ENCODE data around the gene WDFY3. TPM values are rescaled to one million over a fixed set of nuclear protein-coding genes. Genes with fewer than 3 reads are reported as not detected.

WDFY3 gene
- total RNA-seq, 1 donor from 2014 or later = 104 TPM

DNA sequence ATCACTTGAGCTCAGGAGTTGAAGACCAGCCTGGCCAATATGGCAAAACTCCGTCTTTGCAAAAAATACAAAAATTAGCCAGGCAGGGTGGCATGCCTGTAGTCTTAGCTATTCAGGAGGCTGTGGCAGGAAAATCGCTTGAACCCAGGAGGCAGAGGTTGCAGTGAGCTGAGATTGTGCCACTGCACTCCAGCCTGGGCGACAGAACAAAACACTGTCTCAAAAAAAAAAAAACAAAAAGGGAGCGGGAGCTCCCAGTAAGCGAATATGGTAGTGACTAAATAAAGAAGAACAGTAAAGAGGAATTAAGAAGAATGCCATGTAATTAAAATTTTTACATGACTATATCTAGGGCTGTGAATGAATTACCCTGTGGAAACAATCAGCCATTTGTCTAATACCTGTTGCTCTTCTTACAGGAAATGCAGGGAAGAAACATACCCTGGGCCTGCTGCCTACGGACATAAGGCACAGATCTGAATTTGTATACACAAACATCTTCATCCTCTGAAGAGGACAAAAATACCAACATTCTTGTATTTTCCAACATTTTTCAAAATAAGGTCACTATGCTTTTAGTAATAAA is 11.4 kb downstream of the WDFY3 start:
- DNase-seq (ENCODE audit: extremely low read depth, low read depth, low spot score) = no peak

GRCh38 chr4:84952776-84953175 is 13.7 kb downstream of the WDFY3 start:
- no peak for DNase-seq (ENCODE audit: extremely low read depth, low read depth, low spot score)

DNA sequence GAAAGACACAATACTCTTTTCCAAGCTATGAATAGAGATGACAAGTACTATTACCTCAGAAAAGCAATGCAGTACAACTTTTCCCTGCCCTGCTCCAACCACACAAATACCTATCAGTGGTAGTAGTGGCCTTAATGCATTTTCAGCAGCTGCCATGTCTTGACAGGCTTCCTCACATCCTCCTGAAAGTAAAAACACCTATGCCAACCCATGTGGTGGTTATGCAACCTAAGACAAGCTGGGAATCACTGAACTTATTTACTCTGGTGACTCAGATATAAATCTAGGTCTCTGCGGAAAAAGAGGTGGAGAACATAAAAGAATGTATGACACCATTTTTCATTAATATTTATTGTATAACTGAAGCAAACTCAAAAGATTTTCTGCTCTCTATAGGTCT is 14.5 kb downstream of the WDFY3 start:
- DNase-seq (ENCODE audit: extremely low read depth, low read depth, low spot score) = no peak

DNA sequence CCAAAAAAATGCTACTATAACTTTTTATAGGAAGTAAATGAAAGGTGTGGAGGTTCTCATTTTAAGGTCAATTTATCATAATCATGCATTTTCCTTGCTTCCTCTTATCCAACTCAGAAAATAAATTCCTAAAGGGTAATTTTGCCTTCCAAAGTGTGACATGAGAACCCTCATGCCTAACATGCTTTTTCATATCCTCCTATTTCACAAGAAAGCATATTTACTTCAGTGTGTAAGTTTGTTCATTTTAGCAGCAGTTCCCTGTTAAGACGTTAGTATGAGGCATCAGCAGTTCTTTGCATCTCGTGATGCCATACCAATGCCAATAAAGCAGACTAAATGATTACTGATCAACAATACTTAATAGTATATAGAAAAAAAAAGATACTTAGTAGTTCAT is 18.4 kb downstream of the WDFY3 start:
- DNase-seq (ENCODE audit: extremely low read depth, low read depth, low spot score) = no peak

- no peak for DNase-seq (ENCODE audit: extremely low read depth, low read depth, low spot score)
Measured at GRCh38 chr4:84944947-84945346, 21.5 kb downstream of the WDFY3 start.

- DNase-seq (ENCODE audit: extremely low read depth, low read depth, low spot score) = no peak
Measured at GRCh38 chr4:84940960-84941359, 25.5 kb downstream of the WDFY3 start.

GRCh38 chr4:84939113-84939512 is 27.4 kb downstream of the WDFY3 start:
- DNase-seq (ENCODE audit: extremely low read depth, low read depth, low spot score) = no peak

DNA sequence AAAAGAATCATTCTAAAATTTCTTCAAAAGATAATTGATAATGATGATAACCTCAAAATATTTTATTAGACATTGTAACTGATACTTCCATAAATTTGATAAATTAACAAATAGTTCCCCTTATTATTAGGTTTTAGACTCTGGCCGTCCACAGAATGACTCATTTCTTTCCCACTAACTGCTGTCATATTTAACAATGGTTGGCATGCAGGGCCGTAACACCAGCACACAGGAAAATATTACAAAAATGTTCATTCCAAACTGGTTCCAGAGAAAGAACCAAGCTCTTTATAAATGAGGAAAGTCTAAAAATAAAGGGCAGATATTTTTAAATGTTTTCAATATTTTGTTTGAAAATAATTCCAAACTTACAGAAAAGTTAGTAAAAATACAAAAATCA is 28.2 kb downstream of the WDFY3 start:
- peak; percentile 69 for DNase-seq (ENCODE audit: extremely low read depth, low read depth, low spot score)

GRCh38 chr4:84937381-84937977 is 29.0 kb downstream of the WDFY3 start:
- DNase-seq (ENCODE audit: extremely low read depth, low read depth, low spot score) = no peak

DNA sequence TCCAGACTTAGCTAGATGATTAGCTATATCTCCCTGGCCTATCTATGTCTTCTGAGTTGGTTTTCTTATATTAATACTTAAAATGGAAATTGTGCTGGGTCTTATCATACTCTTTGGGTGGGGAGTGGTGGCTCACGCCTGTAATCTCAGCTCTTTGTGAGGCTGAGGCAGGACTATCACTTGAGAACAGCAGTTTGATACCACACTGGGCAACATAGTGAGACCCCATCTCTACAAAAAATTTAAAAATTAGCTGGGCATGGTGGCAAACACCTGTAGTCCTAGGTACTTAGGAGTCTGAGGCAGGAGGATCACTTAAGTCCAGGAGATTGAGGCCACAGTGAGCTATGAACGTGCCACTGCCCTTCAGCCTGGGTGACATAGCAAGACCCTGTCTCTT is 30.4 kb downstream of the WDFY3 start:
- DNase-seq (ENCODE audit: extremely low read depth, low read depth, low spot score) = no peak

DNA sequence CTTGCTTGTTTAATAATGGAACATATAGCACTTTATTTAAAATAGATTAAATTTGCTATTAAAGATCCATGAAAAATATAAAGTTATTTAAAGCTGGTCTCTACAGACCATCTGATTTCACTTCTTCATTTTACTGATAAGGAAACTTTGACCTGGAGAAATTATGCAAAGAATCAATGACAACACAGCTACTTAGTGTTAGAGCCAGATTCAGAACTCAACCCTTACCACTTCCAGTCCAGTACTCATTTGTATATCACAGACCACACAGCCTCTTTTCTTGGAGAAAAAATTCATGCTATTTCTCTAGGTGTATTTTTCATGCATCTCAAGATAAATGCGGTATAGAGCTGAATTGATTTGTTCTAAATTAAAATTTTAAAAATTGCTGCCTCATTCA is 34.0 kb downstream of the WDFY3 start:
- DNase-seq (ENCODE audit: extremely low read depth, low read depth, low spot score) = no peak

GRCh38 chr4:84931961-84932360 is 34.5 kb downstream of the WDFY3 start:
- no peak for DNase-seq (ENCODE audit: extremely low read depth, low read depth, low spot score)

DNA sequence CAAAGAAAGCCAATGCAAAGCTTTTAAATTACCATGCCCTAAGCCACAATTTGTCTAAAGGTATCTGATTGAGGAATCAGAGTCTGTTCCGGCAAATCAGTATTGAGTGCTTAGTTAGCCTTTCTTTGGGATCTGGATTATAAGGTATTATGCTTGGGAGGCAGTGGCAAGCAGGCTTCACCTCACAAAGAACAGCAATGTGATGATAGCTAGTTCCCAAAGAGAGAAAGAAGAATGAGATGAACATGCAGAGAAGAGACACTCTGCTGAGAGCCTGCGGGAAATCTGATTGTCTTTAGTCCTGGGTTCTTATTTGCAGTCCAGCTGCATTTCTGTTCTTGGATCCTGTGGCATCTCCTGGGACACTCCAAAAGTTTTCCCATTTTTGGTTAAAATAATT is 35.2 kb downstream of the WDFY3 start:
- no peak for DNase-seq (ENCODE audit: extremely low read depth, low read depth, low spot score)

DNA sequence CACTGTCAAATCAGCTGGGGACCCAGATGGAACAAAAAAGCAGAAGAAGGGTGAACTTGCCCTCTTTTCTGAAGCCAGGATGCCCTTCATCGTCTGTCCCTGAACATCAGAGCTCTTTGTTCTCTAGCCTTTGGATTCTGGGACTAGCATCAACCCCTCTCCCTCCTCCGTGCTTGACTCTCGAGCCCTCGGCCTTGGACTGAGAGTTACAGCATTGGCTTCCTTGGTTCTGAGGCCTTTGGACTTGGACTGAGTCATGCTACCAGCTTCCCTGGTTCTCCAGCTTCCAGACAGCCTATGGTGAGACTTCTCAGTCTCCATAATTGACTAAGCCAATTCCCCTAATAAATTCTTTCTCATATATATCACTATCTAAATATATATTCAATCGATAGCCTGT is 38.4 kb downstream of the WDFY3 start:
- no peak for DNase-seq (ENCODE audit: extremely low read depth, low read depth, low spot score)

GRCh38 chr4:84927428-84927827 is 39.1 kb downstream of the WDFY3 start:
- no peak for DNase-seq (ENCODE audit: extremely low read depth, low read depth, low spot score)

DNA sequence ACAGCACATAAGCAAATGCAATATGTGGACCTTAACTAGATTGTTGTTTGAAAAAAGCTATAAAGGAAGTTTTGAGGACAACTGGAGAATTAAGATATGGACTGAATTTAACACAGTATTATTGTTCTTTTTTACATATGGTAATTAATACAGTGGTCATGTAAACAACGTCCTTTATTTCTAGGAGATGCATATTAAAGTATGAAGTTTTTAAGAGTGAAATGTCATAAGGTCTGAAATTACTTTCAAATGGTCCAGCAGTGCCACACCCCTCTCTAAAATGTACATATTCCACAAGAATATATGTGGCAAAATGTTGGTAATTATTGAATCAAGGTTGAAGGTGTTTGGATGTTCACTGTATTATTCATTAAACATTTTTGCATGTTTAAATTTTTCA is 40.9 kb downstream of the WDFY3 start:
- no peak for DNase-seq (ENCODE audit: extremely low read depth, low read depth, low spot score)

DNA sequence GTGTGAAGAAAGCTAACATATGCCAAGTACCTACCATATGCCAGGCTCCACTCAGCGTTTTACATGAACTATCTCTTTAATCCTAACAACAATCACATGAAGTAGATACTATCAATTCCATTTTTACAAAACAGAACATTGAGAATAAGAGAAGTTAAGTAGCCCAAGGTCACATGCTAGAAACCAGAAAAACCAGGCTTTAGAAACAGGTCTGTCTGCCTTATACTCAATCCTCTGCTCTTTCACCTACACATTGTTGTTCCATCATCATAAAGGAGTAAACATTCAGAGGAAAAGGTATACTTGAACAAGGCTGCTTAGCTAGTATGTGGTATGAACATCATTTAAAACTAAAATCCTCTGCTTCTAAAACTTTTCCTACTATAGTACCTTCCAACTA is 42.1 kb downstream of the WDFY3 start:
- DNase-seq (ENCODE audit: extremely low read depth, low read depth, low spot score) = no peak

DNA sequence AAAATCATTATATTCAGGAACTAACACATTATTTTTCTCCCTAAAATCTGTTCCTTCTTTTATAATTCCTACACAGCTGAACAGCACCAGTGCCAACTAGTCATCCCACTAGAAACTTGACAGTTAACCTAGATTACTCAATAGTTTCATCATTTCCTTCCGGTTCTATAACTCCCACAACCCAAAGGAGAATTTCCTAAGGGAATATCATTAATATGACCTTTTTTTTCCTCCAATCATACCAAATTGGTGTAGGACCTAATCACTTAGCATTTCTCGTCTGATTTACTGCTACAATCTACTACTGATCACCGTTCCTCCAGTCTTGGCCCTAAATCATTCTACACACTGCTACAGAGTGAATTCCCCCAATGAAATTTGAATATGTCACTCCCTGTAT is 45.9 kb downstream of the WDFY3 start:
- no peak for DNase-seq (ENCODE audit: extremely low read depth, low read depth, low spot score)

- DNase-seq (ENCODE audit: extremely low read depth, low read depth, low spot score) = no peak
Measured at GRCh38 chr4:84917869-84918600, 48.5 kb downstream of the WDFY3 start.

DNA sequence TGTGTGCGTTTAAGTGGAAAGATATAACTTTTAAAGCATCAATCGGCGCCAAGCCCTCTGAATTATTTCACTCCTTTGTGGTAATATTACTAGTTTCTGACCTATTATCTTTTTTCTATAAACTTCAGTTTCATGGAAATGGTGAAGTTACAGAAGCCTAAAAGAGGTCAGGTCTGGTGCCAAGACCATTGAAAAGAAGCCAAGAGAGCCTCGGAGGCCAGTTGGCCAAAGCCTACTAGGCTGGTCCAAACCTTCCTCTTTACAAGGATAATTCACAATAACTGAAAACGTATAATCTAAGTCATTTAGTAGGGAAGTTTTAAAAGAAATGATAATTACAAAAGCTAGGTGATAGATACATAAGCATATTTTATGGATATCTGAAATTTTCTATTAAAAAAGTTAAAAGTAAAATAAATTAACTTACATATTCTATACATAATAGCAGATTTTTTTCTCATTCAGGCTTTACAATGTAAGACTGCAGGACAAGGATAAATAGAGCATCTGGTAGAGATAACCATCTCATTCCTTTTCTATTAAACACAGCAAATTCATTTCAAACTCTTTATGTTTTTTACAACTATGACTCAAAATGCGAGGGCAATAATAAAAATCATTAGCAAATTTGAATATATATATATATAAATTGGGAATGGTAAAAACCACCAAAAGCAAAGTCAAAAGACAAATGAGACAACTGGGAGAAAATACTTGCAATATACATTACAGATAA is 49.2 kb downstream of the WDFY3 start:
- DNase-seq (ENCODE audit: extremely low read depth, low read depth, low spot score) = no peak

DNA sequence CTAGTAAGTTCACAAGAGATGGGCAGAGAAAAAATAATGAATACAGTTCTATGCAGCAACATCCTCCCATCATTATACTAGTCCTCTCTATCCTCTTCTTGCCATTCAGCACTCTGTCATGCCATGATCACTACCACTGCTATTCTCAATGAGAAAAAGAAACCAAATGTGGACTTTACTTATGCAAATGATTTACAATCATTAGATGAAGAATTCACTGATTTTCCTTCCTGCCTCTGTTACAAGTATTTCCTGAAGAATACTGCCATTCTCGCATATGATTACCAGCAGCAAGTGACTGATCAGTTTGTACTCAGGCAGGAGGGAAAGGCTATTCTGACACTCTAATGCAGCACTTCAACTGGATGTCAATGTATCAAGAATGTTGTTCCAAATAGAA is 50.3 kb downstream of the WDFY3 start:
- DNase-seq (ENCODE audit: extremely low read depth, low read depth, low spot score) = no peak

- no peak for DNase-seq (ENCODE audit: extremely low read depth, low read depth, low spot score)
Measured at GRCh38 chr4:84915396-84915780, 51.1 kb downstream of the WDFY3 start.

Measured in glomerular endothelial cell (primary cell).